ENCODE measurements around the gene FADS1.
A peak's percentile ranks its signal among the peaks of the same experiment; 100 is the strongest.

Gene FADS1

DNA sequence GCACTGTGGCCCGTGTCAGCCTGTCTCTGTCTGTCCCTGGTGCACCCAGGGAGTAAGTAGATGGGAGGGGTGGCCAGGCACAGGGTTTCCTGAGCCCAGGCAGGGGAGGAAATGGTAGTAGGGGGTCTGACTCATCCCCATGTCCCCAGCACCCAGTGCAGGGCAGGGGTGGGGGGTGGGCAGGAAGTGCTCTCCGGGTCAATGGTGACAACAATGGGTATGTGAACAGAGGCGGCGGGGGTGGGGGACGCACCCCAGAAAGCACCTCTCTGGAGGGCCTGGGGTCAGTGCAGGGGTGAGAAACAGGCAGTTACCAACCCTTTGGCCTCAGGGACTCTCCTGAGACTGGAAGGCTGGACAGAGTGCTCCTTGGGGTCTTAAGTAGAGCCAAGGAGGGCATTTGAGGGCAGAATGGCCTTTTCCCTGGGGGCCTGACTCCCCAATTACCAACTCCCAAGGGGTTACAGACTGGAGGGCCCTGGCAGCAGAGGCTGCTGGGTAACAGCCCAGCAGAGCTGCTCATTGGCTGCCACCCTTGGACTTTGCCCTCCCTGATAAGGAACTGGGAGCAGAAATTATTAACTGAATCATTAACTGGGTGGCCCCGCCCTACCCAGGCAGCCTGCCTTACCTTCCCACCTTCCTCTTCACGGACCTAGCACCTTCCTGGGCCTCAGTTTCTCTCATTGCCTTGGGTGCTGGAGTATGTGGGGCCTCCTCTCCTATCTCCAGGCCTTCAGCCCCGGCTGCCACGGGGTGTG lies 60.2 kb downstream of the FADS1 start:
- no peak overlapping the region for H3K27ac ChIP-seq
- TF ChIP-seq, protein P1, sequence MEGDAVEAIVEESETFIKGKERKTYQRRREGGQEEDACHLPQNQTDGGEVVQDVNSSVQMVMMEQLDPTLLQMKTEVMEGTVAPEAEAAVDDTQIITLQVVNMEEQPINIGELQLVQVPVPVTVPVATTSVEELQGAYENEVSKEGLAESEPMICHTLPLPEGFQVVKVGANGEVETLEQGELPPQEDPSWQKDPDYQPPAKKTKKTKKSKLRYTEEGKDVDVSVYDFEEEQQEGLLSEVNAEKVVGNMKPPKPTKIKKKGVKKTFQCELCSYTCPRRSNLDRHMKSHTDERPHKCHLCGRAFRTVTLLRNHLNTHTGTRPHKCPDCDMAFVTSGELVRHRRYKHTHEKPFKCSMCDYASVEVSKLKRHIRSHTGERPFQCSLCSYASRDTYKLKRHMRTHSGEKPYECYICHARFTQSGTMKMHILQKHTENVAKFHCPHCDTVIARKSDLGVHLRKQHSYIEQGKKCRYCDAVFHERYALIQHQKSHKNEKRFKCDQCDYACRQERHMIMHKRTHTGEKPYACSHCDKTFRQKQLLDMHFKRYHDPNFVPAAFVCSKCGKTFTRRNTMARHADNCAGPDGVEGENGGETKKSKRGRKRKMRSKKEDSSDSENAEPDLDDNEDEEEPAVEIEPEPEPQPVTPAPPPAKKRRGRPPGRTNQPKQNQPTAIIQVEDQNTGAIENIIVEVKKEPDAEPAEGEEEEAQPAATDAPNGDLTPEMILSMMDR (conservative IDR thresholded peaks at IDR 0.05) = no peak

DNA sequence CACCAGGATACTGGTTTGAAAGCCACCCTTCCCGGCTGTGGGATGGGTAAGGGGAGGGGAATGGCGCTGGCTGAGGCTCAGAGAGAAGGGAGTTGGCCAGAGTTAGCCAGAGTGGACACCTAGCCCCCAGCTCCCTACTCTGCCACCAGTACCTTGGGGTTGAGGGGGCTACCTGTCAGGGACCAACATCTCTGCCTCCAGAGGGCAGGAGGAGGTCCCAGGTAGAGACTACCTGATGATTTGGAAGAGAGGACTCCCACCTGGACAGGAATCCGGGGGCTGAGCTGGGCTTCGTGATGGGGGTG lies 60.7 kb downstream of the FADS1 start:
- no peak overlapping the region for H3K27ac ChIP-seq
- TF ChIP-seq, protein P1 (conservative IDR thresholded peaks at IDR 0.05) = no peak

DNA sequence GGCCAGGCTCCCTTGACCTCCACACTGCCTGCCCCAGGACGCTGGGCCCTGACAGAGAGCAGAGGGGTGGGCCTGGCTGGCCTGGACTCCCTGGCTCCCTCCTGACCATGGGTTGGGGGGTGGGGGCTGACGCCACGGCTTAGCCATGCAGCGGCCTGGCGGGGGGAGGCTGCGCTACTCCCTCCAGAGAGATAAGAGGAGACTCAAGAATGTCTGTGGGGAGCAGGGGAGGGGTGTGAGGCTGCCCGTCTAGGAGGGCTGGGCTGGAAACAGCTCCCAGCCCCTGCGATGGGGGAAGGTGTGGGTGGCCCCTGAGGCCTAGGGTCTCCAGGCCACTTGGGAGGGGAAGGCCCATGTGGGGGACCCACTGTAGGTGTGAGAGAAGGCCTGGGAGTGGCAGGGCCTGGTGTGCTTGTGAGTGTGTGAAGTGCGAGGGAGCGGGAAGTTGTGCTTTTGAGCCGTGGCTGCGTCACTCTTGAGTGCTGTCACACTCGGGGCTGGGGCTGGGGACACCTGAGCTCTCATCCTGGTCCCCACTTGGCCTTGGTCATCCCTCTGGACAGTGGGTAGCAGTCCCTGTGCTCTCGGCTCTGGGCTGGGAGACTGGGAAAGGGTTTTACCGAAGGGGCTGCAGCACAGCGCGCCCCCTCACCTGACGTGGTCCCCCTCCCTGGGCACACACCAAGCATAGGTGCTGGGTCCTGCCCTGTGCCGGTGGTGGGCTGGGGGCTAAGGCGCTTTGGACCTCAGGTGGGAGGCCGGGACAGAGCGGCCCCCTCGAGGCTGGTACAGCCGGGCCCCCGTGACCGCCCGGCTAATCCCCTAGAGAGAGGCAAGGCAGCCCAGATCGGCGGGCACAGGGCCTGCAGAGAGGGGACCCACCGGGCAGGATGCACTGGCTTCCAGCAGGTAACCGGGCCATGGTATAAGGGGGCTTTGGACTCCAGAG lies 62.0 kb downstream of the FADS1 start:
- TF ChIP-seq, protein P1 (conservative IDR thresholded peaks at IDR 0.05) = no peak
- H3K27ac ChIP-seq = no peak overlapping the region

DNA sequence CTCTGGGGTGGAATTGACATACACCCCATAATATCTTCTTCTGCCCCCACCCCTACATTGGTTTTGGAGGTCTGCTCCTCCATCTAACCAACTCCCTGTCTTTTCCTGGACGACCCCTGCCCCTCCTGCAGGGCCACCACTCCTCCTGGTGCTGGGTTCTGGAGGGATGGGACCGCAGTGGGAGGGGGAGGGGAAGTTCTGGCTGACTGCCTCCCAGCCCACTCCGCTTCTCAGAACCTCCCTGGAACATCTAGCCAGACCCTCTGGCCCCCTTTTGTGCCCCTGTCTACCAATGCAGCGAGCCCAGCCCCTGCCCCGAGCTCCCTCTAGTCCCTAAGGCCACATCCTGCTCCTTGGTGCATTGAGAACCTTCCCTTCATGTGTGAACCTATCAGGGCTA lies 63.1 kb downstream of the FADS1 start:
- TF ChIP-seq, protein P1 (conservative IDR thresholded peaks at IDR 0.05) = no peak
- H3K27ac ChIP-seq = no peak overlapping the region

DNA sequence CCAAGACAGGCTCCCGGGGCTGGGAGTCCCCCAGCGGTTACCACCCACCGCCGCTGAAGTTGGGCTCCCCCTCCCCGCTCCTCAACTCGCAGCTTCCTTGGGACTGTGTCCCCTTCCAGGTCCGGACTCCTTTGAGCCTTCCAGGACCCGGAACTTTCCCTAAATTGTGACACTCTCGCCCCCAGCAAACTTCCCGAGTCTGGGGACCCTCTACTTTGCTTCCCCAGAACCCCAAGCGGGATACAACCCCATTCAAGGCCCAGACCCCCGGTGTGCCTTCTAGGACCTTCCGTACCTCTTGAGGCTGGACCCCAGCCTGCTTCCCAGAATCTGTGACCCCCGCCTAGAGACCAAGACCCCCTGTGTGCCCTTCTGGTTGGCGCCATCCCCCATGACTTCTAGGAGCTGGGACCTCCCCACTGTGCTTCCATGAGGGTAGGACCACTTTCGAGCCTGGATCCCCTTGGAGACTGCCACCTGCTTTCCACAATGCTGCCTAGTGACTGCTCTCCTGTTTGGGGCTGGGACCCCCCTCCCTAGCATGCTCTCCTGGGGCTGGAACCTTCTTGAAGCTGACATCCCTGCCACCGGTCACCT lies 63.8 kb downstream of the FADS1 start:
- TF ChIP-seq, protein P1 (conservative IDR thresholded peaks at IDR 0.05) = no peak
- H3K27ac ChIP-seq = no peak overlapping the region

DNA sequence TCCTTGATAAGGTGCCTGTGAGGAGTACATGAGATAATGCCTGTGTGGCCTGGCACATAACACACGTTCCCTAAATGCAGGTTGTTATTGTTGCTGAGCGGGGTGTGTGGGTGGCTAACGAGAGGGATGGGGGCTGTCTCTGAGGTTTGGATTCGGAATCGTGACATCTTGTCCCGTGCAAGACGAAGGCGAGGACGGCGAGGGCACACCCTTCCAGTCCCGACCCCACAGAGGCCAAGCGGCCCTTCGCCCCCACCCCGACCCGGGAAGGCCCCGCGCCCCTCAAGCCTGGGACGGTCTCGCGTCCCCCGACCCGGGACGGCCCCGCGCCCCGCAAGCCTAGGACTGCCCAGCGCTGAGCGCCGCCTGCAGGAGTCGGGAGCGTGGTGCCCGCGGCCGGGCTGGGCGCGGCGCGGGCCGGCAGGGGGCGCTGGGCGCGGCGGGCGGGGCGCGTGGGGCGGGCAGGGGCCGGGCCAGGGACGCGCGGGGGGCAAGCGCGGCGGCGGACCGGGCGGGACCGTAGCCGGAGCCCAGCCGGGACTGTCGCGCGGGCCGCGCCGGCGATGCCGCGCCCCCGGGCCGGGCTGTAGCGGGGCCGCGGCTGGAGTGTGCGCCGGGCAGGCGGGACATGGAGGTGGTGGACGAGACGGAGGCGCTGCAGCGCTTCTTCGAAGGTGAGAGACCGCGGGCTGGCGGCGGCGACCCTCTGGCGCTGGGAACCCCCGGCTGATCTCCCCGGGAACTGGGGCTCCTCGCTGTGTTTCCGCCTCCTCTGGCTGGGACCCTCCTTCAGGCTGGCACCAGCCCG lies 64.5 kb downstream of the FADS1 start, which contains the start of gene MYRF:
TSS of gene MYRF (plus strand) at position 520 of the 808 bp plus-strand sequence. CDS start at position 629, 109 bp downstream.
- H3K27ac ChIP-seq = no peak within 1 kb of the TSS
- TF ChIP-seq, protein P1 (conservative IDR thresholded peaks at IDR 0.05) = peak; percentile 94

Measured in VCaP (cell line).